Right cardiac atrium (tissue), 5 donors: ENCODE results near the gene RNASE8. TPM values are rescaled to one million over a fixed set of nuclear protein-coding genes. Genes with fewer than 3 reads are reported as not detected.

Experiments used
- ATAC-seq, 2 donors: fragments of 200-7000 bp; cut with Tn5 transposase; one replicate each; pipeline versions ENCODE4 v1.8.0 to v1.9.1; 2020; ENCODE audit warnings: moderate library complexity in 2 of 2, mild to moderate bottlenecking in 1 of 2
- DNase-seq, 3 donors: peaks; one replicate each; pipeline ENCODE4 v3.0.0-alpha.2; 2020
- H3K27ac ChIP-seq: one replicate; pipeline ENCODE4 v1.5.1; 2013; ENCODE audit warnings: mild to moderate bottlenecking, low read length, control low read depth, moderate library complexity
- H3K27me3 ChIP-seq: one replicate; pipeline ENCODE4 v1.6.1; 2013; ENCODE audit not compliant: control insufficient read depth, insufficient read depth
- H3K4me1 ChIP-seq: one replicate; pipeline ENCODE4 v1.6.1; 2013; ENCODE audit warnings: low read length; ENCODE audit not compliant: control insufficient read depth, insufficient read depth
- H3K4me3 ChIP-seq: one replicate; pipeline ENCODE4 v1.5.1; 2013; ENCODE audit warnings: low read length, control low read depth
- H3K9me3 ChIP-seq: one replicate; pipeline ENCODE4 v1.6.1; 2013; ENCODE audit warnings: low read length; ENCODE audit not compliant: control insufficient read depth
- WGBS: extraction: QIAGEN DNeasy Blood & Tissue Kit; methylation state at CpG from one replicate; pipeline ENCODE4 v1.1.7; 2013; 5-methylcytosine and 5-hydroxymethylcytosine counted together
- intact Hi-C, 4 donors: fragments of 100-400 bp; cut with DNase I; formaldehyde crosslinking; loops; one replicate each; pipeline versions ENCODE4 v1.11.0 to v1.14.0; 2022 to 2023
- polyA plus RNA-seq: library from polyadenylated mRNA; stranded (reverse); fragments of 200-250 nt; gene quantifications from one replicate; pipeline ENCODE4 v1.2.3, GENCODE V29; 2013
- total RNA-seq, 4 donors: library from RNA; stranded (reverse); fragmentation: NEBNext Ultra II Directional; extraction: Animal tissue kit (Norgen Biotek cat#: 25700); gene quantifications; one replicate each; pipeline ENCODE4 v1.2.1, GENCODE V29; 2021
- donor health status: healthy with polysubstance abuse.
- donor health status: DM: no; HTN: yes; CAD: no.
- donor health status: DM: no; HTN: no; CAD: no.
- donor health status: DM: no; HTN: yes; CAD: no; lungs with severe emphysema.
- donor health status: DM: yes; HTN: yes; CAD: no.

The RNASE8 gene
- total and polyA plus RNA-seq, 5 donors = not detected

GRCh38 chr14:21020977-21021545, 36.6 kb upstream of the RNASE8 start:
- H3K27me3 ChIP-seq = no peaks in the 10 kb centered on the region
- no peak overlapping the region for H3K4me3 ChIP-seq
- intact Hi-C loops = no loop called here
- DNase-seq (no peak), ATAC-seq (no peak)
- 88% methylated on average over 5 of the region's 5 CpGs for WGBS
- H3K9me3 ChIP-seq = no peaks in the 10 kb centered on the region
- no peak overlapping the region for H3K27ac ChIP-seq
- peaks cover 4% of the 10 kb centered on the region for H3K4me1 ChIP-seq

GRCh38 chr14:21022686-21023085, 34.9 kb upstream of the RNASE8 start:
- no peak for DNase-seq
- no peak for ATAC-seq
- peak overlapping the region; percentile 90 for H3K4me3 ChIP-seq
- 65% methylated on average over 5 of the region's 5 CpGs for WGBS
- no peaks in the 10 kb centered on the region for H3K27me3 ChIP-seq
- no peaks in the 10 kb centered on the region for H3K9me3 ChIP-seq
- intact Hi-C loops = no loop called here
- H3K4me1 ChIP-seq = peaks cover 12% of the 10 kb centered on the region
- peak overlapping the region; percentile 87 for H3K27ac ChIP-seq

- ATAC-seq (no peak), DNase-seq (peak in 2 of 3 donors; percentile 56 to 64)
- Histone ChIP-seq H3K4me1 (peaks cover 12% of the 10 kb centered on the region), H3K27ac (peak overlapping the region; percentile 87), H3K27me3 (no peaks in the 10 kb centered on the region), H3K4me3 (peak overlapping the region; percentile 90), H3K9me3 (no peaks in the 10 kb centered on the region)
- 26% methylated on average over 7 of the region's 7 CpGs for whole genome bisulfite sequencing
- intact Hi-C loops = no loop called here
Measured at GRCh38 chr14:21023174-21023573, 34.4 kb upstream of the RNASE8 start.

- Histone ChIP-seq H3K9me3 (no peaks in the 10 kb centered on the region), H3K27ac (peak overlapping the region; percentile 87), H3K4me1 (peaks cover 12% of the 10 kb centered on the region), H3K4me3 (peak overlapping the region; percentile 90), H3K27me3 (no peaks in the 10 kb centered on the region)
- 18% methylated on average over 17 of the region's 17 CpGs for WGBS
- peak in 2 of 3 donors; percentile 45 to 65 for DNase-seq
- ATAC-seq = peak in 1 of 2 donors; percentile 3
- intact Hi-C loops = no loop called here
Measured at GRCh38 chr14:21023817-21024584, 33.6 kb upstream of the RNASE8 start.

GRCh38 chr14:21024585-21025370, 32.8 kb upstream of the RNASE8 start, which contains the start of gene NDRG2:
Gene NDRG2, minus strand, starts transcription at chr14:21025061. Its CDS starts 1,746 bp downstream, at chr14:21023315.
- peak; percentile 88 to 91 for ATAC-seq
- H3K9me3 ChIP-seq = no peaks in the 10 kb centered on the region
- peak within 1 kb of the TSS; percentile 98 for H3K27ac ChIP-seq
- H3K4me1 ChIP-seq = peaks cover 12% of the 10 kb centered on the region
- H3K4me3 ChIP-seq = peak within 1 kb of the TSS; percentile 90
- peak; percentile 83 to 96 (median 95) for DNase-seq
- no peaks in the 10 kb centered on the region for H3K27me3 ChIP-seq
- intact Hi-C loops = no loop called here
- WGBS = under 1% methylated on average over 72 of the region's 72 CpGs

GRCh38 chr14:21025371-21026273, 32.0 kb upstream of the RNASE8 start:
- no peaks in the 10 kb centered on the region for H3K27me3 ChIP-seq
- peaks cover 12% of the 10 kb centered on the region for H3K4me1 ChIP-seq
- DNase-seq = peak; percentile 87 to 96 (median 95)
- peak overlapping the region; percentile 98 for H3K27ac ChIP-seq
- 3% methylated on average over 58 of the region's 58 CpGs for WGBS
- intact Hi-C loops = no loop called here
- no peaks in the 10 kb centered on the region for H3K9me3 ChIP-seq
- peak overlapping the region; percentile 90 for H3K4me3 ChIP-seq
- peak; percentile 72 to 82 for ATAC-seq

- H3K27me3 ChIP-seq = no peaks in the 10 kb centered on the region
- no peak for ATAC-seq
- DNase-seq = peak in 2 of 3 donors; percentile 79
- H3K27ac ChIP-seq = peak overlapping the region; percentile 92
- H3K4me3 ChIP-seq = no peak overlapping the region
- H3K4me1 ChIP-seq = peaks cover 12% of the 10 kb centered on the region
- intact Hi-C loops = no loop called here
- WGBS = 47% methylated on average over 7 of the region's 7 CpGs
- no peaks in the 10 kb centered on the region for H3K9me3 ChIP-seq
Measured at GRCh38 chr14:21026274-21026987, 31.2 kb upstream of the RNASE8 start.

GRCh38 chr14:21026988-21027315, 30.7 kb upstream of the RNASE8 start:
- Histone ChIP-seq H3K4me1 (peaks cover 12% of the 10 kb centered on the region), H3K9me3 (no peaks in the 10 kb centered on the region), H3K4me3 (no peak overlapping the region), H3K27me3 (no peaks in the 10 kb centered on the region), H3K27ac (peak overlapping the region; percentile 92)
- peak in 1 of 2 donors; percentile 58 for ATAC-seq
- intact Hi-C loops = no loop called here
- WGBS = 10% methylated on average over 3 of the region's 3 CpGs
- peak in 2 of 3 donors; percentile 61 to 71 for DNase-seq

GRCh38 chr14:21029917-21030316, 27.7 kb upstream of the RNASE8 start, which contains the start of gene TPPP2:
Gene TPPP2, plus strand, starts transcription at chr14:21030217. Its CDS starts 365 bp downstream, at chr14:21030582.
- WGBS = 92% methylated on average over 5 of the region's 5 CpGs

GRCh38 chr14:21030531-21030930, 27.1 kb upstream of the RNASE8 start:
- intact Hi-C loops = no loop called here
- Histone ChIP-seq H3K9me3 (no peaks in the 10 kb centered on the region), H3K4me3 (no peak overlapping the region), H3K27ac (no peak overlapping the region), H3K4me1 (peaks cover 8% of the 10 kb centered on the region), H3K27me3 (no peaks in the 10 kb centered on the region)
- DNase-seq = no peak
- ATAC-seq = no peak
- 87% methylated on average over 12 of the region's 12 CpGs for WGBS

More at GRCh38 chr14:21029917-21030316, 27.7 kb upstream of the RNASE8 start, which contains the start of gene TPPP2:
- no peaks in the 10 kb centered on the region for H3K9me3 ChIP-seq
- intact Hi-C loops = no loop called here
- DNase-seq (no peak), ATAC-seq (no peak)
- no peak within 1 kb of the TSS for H3K27ac ChIP-seq
- H3K4me1 ChIP-seq = peaks cover 8% of the 10 kb centered on the region
- no peak within 1 kb of the TSS for H3K4me3 ChIP-seq
- no peaks in the 10 kb centered on the region for H3K27me3 ChIP-seq
